H9 (cell line): ENCODE data around the gene LONRF3. TPM values are rescaled to one million over a fixed set of nuclear protein-coding genes. Genes with fewer than 3 reads are reported as not detected.

Experiments used
- DNase-seq: peaks from one replicate; pipeline ENCODE4 v3.0.0-alpha.2; 2017
- H2AFZ ChIP-seq: one replicate; pipeline ENCODE4 v1.6.1; 2013; ENCODE audit warnings: mild to moderate bottlenecking, low read length, control low read depth, moderate library complexity
- H2AK5ac ChIP-seq: 2 replicates; pipeline ENCODE4 v1.6.1; 2013; ENCODE audit warnings: low read length, control low read depth, mixed read lengths; ENCODE audit not compliant: insufficient read length
- H2BK120ac ChIP-seq: one replicate; pipeline ENCODE4 v1.6.1; 2013; ENCODE audit warnings: low read depth, mild to moderate bottlenecking, low read length, control low read depth, inconsistent platforms; ENCODE audit not compliant: poor library complexity, severe bottlenecking
- H2BK12ac ChIP-seq: 2 replicates; pipeline ENCODE4 v1.6.1; 2013; ENCODE audit warnings: low read length, control low read depth, mixed read lengths, low read depth; ENCODE audit not compliant: insufficient read length
- H2BK15ac ChIP-seq: 2 replicates; pipeline ENCODE4 v1.6.1; 2013; ENCODE audit warnings: low read depth, low read length, control low read depth
- H2BK20ac ChIP-seq: one replicate; pipeline ENCODE4 v1.6.1; 2013; ENCODE audit warnings: low read depth, mild to moderate bottlenecking, low read length, control low read depth, inconsistent platforms; ENCODE audit not compliant: poor library complexity, severe bottlenecking
- H2BK5ac ChIP-seq: 2 replicates; pipeline ENCODE4 v1.6.1; 2013; ENCODE audit warnings: low read length, control low read depth, mixed read lengths; ENCODE audit not compliant: insufficient read length
- H3K14ac ChIP-seq: 2 replicates; pipeline ENCODE4 v1.6.1; 2013; ENCODE audit warnings: low read length, control low read depth; ENCODE audit not compliant: insufficient read depth
- H3K18ac ChIP-seq: 2 replicates; pipeline ENCODE4 v1.6.1; 2013; ENCODE audit warnings: low read depth, mild to moderate bottlenecking, mixed read lengths, low read length, control low read depth; ENCODE audit not compliant: insufficient read length
- H3K23ac ChIP-seq: 2 replicates; pipeline ENCODE4 v1.6.1; 2013; ENCODE audit warnings: low read length, control low read depth, mixed read lengths, low read depth; ENCODE audit not compliant: insufficient read length
- H3K23me2 ChIP-seq: 2 replicates; pipeline ENCODE4 v1.6.1; 2013; ENCODE audit warnings: low read depth, mild to moderate bottlenecking, mixed read lengths, low read length, control low read depth; ENCODE audit not compliant: insufficient read length, poor library complexity, severe bottlenecking
- H3K27ac ChIP-seq: 2 replicates; pipeline ENCODE4 v1.5.1; 2013; ENCODE audit warnings: low read length, control low read depth, mixed read lengths, low read depth; ENCODE audit not compliant: insufficient read length
- H3K27me3 ChIP-seq: 2 replicates; pipeline ENCODE4 v1.6.1; 2013; ENCODE audit warnings: low read length, control low read depth, inconsistent platforms; ENCODE audit not compliant: insufficient read depth
- H3K4ac ChIP-seq: 2 replicates; pipeline ENCODE4 v1.6.1; 2013; ENCODE audit warnings: low read depth, mild to moderate bottlenecking, control low read depth, inconsistent platforms, low read length, moderate library complexity
- H3K4me1 ChIP-seq: 2 replicates; pipeline ENCODE4 v1.6.1; 2013; ENCODE audit warnings: low read length, control low read depth, inconsistent platforms; ENCODE audit not compliant: insufficient read depth
- H3K4me2 ChIP-seq: 2 replicates; pipeline ENCODE4 v1.6.1; 2013; ENCODE audit warnings: low read length, control low read depth, mixed read lengths; ENCODE audit not compliant: insufficient read length, insufficient read depth
- H3K56ac ChIP-seq: 2 replicates; pipeline ENCODE4 v1.6.1; 2013; ENCODE audit warnings: low read depth, mild to moderate bottlenecking, mixed read lengths, low read length, control low read depth; ENCODE audit not compliant: insufficient read length
- H3K79me1 ChIP-seq: 2 replicates; pipeline ENCODE4 v1.6.1; 2013; ENCODE audit warnings: low read depth, mild to moderate bottlenecking, moderate library complexity, low read length, control low read depth, inconsistent platforms; ENCODE audit not compliant: insufficient read depth, poor library complexity, severe bottlenecking
- H3K79me2 ChIP-seq: 2 replicates; pipeline ENCODE4 v1.6.1; 2013; ENCODE audit warnings: low read length, control low read depth, inconsistent platforms; ENCODE audit not compliant: insufficient read depth
- H3K9ac ChIP-seq: 2 replicates; pipeline ENCODE4 v1.6.1; 2013; ENCODE audit warnings: low read length, control low read depth, mixed read lengths; ENCODE audit not compliant: insufficient read length; ENCODE audit errors: extremely low read depth
- H3K9me3 ChIP-seq: one replicate; pipeline ENCODE4 v1.6.1; 2013; ENCODE audit warnings: low read depth, low read length, inconsistent platforms; ENCODE audit not compliant: control insufficient read depth
- H3T11ph ChIP-seq: one replicate; pipeline ENCODE4 v1.6.1; 2013; ENCODE audit warnings: mild to moderate bottlenecking, low read length, control low read depth, inconsistent platforms
- H4K20me1 ChIP-seq: one replicate; pipeline ENCODE4 v1.6.1; 2013; ENCODE audit not compliant: control insufficient read depth, insufficient read length, insufficient read depth
- H4K5ac ChIP-seq: 2 replicates; pipeline ENCODE4 v1.6.1; 2013; ENCODE audit warnings: low read depth, mild to moderate bottlenecking, mixed read lengths, low read length, control low read depth; ENCODE audit not compliant: insufficient read length
- H4K8ac ChIP-seq: replicated peaks from 2 replicates; pipeline ENCODE4 v1.6.1; 2013; ENCODE audit warnings: low read length, control low read depth, mixed read lengths, low read depth; ENCODE audit not compliant: insufficient read length
- H4K91ac ChIP-seq: 2 replicates; pipeline ENCODE4 v1.6.1; 2013; ENCODE audit warnings: low read depth, mild to moderate bottlenecking, moderate library complexity, mixed read lengths, low read length, control low read depth; ENCODE audit not compliant: insufficient read length
- H3K27ac Mint-ChIP-seq, 3 experiments: 2 replicates in 2 of 3; 3 replicates in 1 of 3; pipeline ENCODE4 v1.8.0; 2020 to 2021; ENCODE audit warnings: mixed read lengths in 3 of 3, mild to moderate bottlenecking in 1 of 3, moderate library complexity in 1 of 3
- H3K27me3 Mint-ChIP-seq: 2 replicates; pipeline ENCODE4 v1.8.0; 2021; ENCODE audit warnings: low read depth, mild to moderate bottlenecking, moderate library complexity, mixed read lengths
- H3K36me3 Mint-ChIP-seq, 3 experiments: 2 replicates in 2 of 3; 3 replicates in 1 of 3; pipeline ENCODE4 v1.8.0; 2020 to 2021; ENCODE audit warnings: low read depth in 3 of 3, mixed read lengths in 3 of 3; ENCODE audit not compliant: insufficient read depth in 1 of 3
- H3K4me1 Mint-ChIP-seq, 2 experiments: 2 replicates each; pipeline ENCODE4 v1.8.0; 2020; ENCODE audit warnings: mixed read lengths in 2 of 2
- H3K4me3 Mint-ChIP-seq, 2 experiments: 2 replicates in 1 of 2; 3 replicates in 1 of 2; pipeline ENCODE4 v1.8.0; 2020 to 2021; ENCODE audit warnings: mild to moderate bottlenecking in 2 of 2, mixed read lengths in 2 of 2, moderate library complexity in 1 of 2
- H3K9me3 Mint-ChIP-seq, 2 experiments: 2 replicates in 1 of 2; 3 replicates in 1 of 2; pipeline ENCODE4 v1.8.0; 2020; ENCODE audit warnings: mild to moderate bottlenecking in 2 of 2, mixed read lengths in 2 of 2, moderate library complexity in 1 of 2
- CTCF ChIP-seq: fragments of 200-600 bp; sonication (generic); conservative IDR thresholded peaks from 3 replicates; pipeline ENCODE4 v1.8.0; 2021; ENCODE audit warnings: antibody characterized with exemption, mild to moderate bottlenecking
- WGBS: extraction: QIAGEN DNeasy Blood & Tissue Kit; methylation state at CpG from one replicate; pipeline ENCODE4 v1.1.7; 2013; ENCODE audit warnings: missing lambda C conversion rate, low lambda C conversion rate, mixed read lengths; ENCODE audit not compliant: insufficient read length; ENCODE audit errors: extremely low coverage; 5-methylcytosine and 5-hydroxymethylcytosine counted together
- total RNA-seq: library from RNA; stranded (reverse); gene quantifications from 2 replicates; pipeline ENCODE4 v1.2.1, GENCODE V29; 2021

LONRF3 gene
- total RNA-seq, 1 experiment from 2014 or later, result 0.33 TPM

GRCh38 chrX:118948270-118948669 lies 26.1 kb upstream of the LONRF3 start:
- Histone ChIP-seq H4K91ac (no peak overlapping the region), H3K14ac (no peak overlapping the region), H3K9me3 (peaks cover 13% of the 10 kb centered on the region), H3K79me2 (no peaks in the 10 kb centered on the region), H3K23ac (no peak overlapping the region), H3K4ac (no peak overlapping the region), H2BK120ac (no peak overlapping the region), H3K4me1 (no peaks in the 10 kb centered on the region), H3K9ac (no peak overlapping the region), H2BK12ac (no peak overlapping the region), H3K56ac (no peak overlapping the region), H3K27ac (no peak overlapping the region), H3T11ph (no peak overlapping the region), H3K18ac (no peak overlapping the region), H2BK15ac (no peak overlapping the region), H4K5ac (no peak overlapping the region), H2BK5ac (no peak overlapping the region), H3K79me1 (no peaks in the 10 kb centered on the region), H3K4me2 (no peak overlapping the region), H3K27me3 (no peaks in the 10 kb centered on the region), H4K20me1 (no peaks in the 10 kb centered on the region), H2BK20ac (no peak overlapping the region), H3K23me2 (no peaks in the 10 kb centered on the region), H2AK5ac (no peak overlapping the region), H2AFZ (no peak overlapping the region), H4K8ac (no peak overlapping the region)
- Mint-ChIP-seq H3K4me1 (no peaks in the 10 kb centered on the region), H3K27me3 (peaks cover 9% of the 10 kb centered on the region), H3K9me3 (peaks cover 51 to 63% of the 10 kb centered on the region in 2 experiments), H3K36me3 (peaks cover 0 to 1% (median 0%) of the 10 kb centered on the region in 3 experiments; a peak in 2 of 7 replicates), H3K4me3 (no peak overlapping the region), H3K27ac (no peak overlapping the region)
- no peak for TF ChIP-seq CTCF
- WGBS, result no CpG with 5 or more reads among the region's 1 CpG
- DNase-seq, result no peak
